Neuronal stem cell (in vitro differentiated cells): ENCODE data around the gene ADCY2.

Source experiments
- DNase-seq: peaks from one replicate; pipeline ENCODE4 v3.0.0-alpha.2; 2013; ENCODE audit warnings: low spot score
- H2AFZ ChIP-seq: one replicate; pipeline ENCODE4 v1.6.1; 2013; ENCODE audit warnings: mild to moderate bottlenecking, low read length, inconsistent platforms
- H2AK5ac ChIP-seq: 2 replicates; pipeline ENCODE4 v1.6.1; 2013; ENCODE audit warnings: low read depth, mild to moderate bottlenecking, inconsistent platforms, low read length, moderate library complexity, mixed read lengths
- H2BK120ac ChIP-seq: 2 replicates; pipeline ENCODE4 v1.6.1; 2013; ENCODE audit warnings: low read depth, mild to moderate bottlenecking, inconsistent platforms, low read length, moderate library complexity, mixed read lengths
- H2BK12ac ChIP-seq: one replicate; pipeline ENCODE4 v1.6.1; 2013; ENCODE audit warnings: low read length, inconsistent platforms
- H2BK15ac ChIP-seq: 2 replicates; pipeline ENCODE4 v1.6.1; 2013; ENCODE audit warnings: mild to moderate bottlenecking, low read length, inconsistent platforms, mixed read lengths
- H2BK5ac ChIP-seq: one replicate; pipeline ENCODE4 v1.6.1; 2013; ENCODE audit warnings: inconsistent platforms, mild to moderate bottlenecking, low read length, moderate library complexity
- H3K14ac ChIP-seq: one replicate; pipeline ENCODE4 v1.6.1; 2013; ENCODE audit warnings: low read length, inconsistent platforms
- H3K18ac ChIP-seq: 2 replicates; pipeline ENCODE4 v1.6.1; 2013; ENCODE audit warnings: low read length, inconsistent platforms
- H3K23ac ChIP-seq: 2 replicates; pipeline ENCODE4 v1.6.1; 2013; ENCODE audit warnings: low read depth, mild to moderate bottlenecking, mixed read lengths, low read length, inconsistent platforms; ENCODE audit not compliant: poor library complexity
- H3K27ac ChIP-seq: replicated peaks from 3 replicates; pipeline ENCODE4 v1.5.1; 2013; ENCODE audit warnings: low read length, inconsistent platforms
- H3K27me3 ChIP-seq, 3 experiments: 2 replicates each; pipeline ENCODE4 v1.6.1; 2013; ENCODE audit warnings: low read length in 3 of 3, mild to moderate bottlenecking in 2 of 3, inconsistent platforms in 1 of 3, low read depth in 1 of 3, mixed read lengths in 1 of 3, moderate library complexity in 1 of 3; ENCODE audit not compliant: control insufficient read depth in 3 of 3, insufficient read depth in 3 of 3
- H3K36me3 ChIP-seq, 2 donors: replicated peaks in 1 of 2; 2 replicates each; pipeline ENCODE4 v1.6.1; 2013; ENCODE audit warnings: low read length in 2 of 2; ENCODE audit not compliant: control insufficient read depth in 2 of 2, insufficient read depth in 2 of 2
- H3K4ac ChIP-seq: 2 replicates; pipeline ENCODE4 v1.6.1; 2013; ENCODE audit warnings: inconsistent platforms, mild to moderate bottlenecking, low read length, moderate library complexity
- H3K4me1 ChIP-seq, 2 donors: 1 replicate in 1 of 2; 2 replicates in 1 of 2; pipeline ENCODE4 v1.6.1; 2013; ENCODE audit warnings: low read length in 2 of 2, low read depth in 1 of 2; ENCODE audit not compliant: control insufficient read depth in 2 of 2, insufficient read depth in 1 of 2
- H3K4me2 ChIP-seq: one replicate; pipeline ENCODE4 v1.6.1; 2013; ENCODE audit warnings: mild to moderate bottlenecking, low read length, inconsistent platforms; ENCODE audit not compliant: insufficient read depth, poor library complexity, severe bottlenecking
- H3K4me3 ChIP-seq, 2 donors: 2 replicates each; pipeline ENCODE4 v1.5.1; 2013; ENCODE audit warnings: low read length in 2 of 2, mild to moderate bottlenecking in 2 of 2, inconsistent platforms in 1 of 2, moderate library complexity in 1 of 2
- H3K79me1 ChIP-seq: one replicate; pipeline ENCODE4 v1.6.1; 2013; ENCODE audit warnings: low read depth, mild to moderate bottlenecking, inconsistent platforms, low read length, moderate library complexity
- H3K9ac ChIP-seq: one replicate; pipeline ENCODE4 v1.6.1; 2013; ENCODE audit warnings: mild to moderate bottlenecking, low read depth, low read length, inconsistent platforms; ENCODE audit not compliant: poor library complexity
- H3K9me3 ChIP-seq, 2 donors: replicated peaks in 1 of 2; 2 replicates each; pipeline versions ENCODE3 to v1.6.1; 2013; ENCODE audit warnings: low read length in 2 of 2, mild to moderate bottlenecking in 2 of 2, inconsistent platforms in 1 of 2, low read depth in 1 of 2, mixed read lengths in 1 of 2, moderate library complexity in 1 of 2; ENCODE audit not compliant: control insufficient read depth in 2 of 2, insufficient read depth in 1 of 2
- H4K8ac ChIP-seq: one replicate; pipeline ENCODE4 v1.6.1; 2013; ENCODE audit warnings: low read depth, mild to moderate bottlenecking, inconsistent platforms, low read length, moderate library complexity
- H4K91ac ChIP-seq: one replicate; pipeline ENCODE4 v1.6.1; 2013; ENCODE audit warnings: low read length, low read depth, mild to moderate bottlenecking, inconsistent platforms; ENCODE audit not compliant: poor library complexity
- WGBS, 2 donors: extraction: QIAGEN DNeasy Blood & Tissue Kit; methylation state at CpG; one replicate each; pipeline ENCODE4 v1.1.7; 2013; ENCODE audit warnings: missing lambda C conversion rate in 2 of 2, mixed read lengths in 1 of 2; ENCODE audit not compliant: insufficient read length in 2 of 2, insufficient replicate concordance in 1 of 2; ENCODE audit errors: extremely low coverage in 2 of 2; 5-methylcytosine and 5-hydroxymethylcytosine counted together

Gene ADCY2

GRCh38 chr5:7867260-7867659, 471.3 kb downstream of the ADCY2 start:
- WGBS, 2 donors, result no CpG with 5 or more reads among the region's 3 CpGs
- no peak overlapping the region for H3K27ac ChIP-seq
- no peak overlapping the region for H2AK5ac ChIP-seq
- H3K18ac ChIP-seq, result no peak overlapping the region
- no peaks in the 10 kb centered on the region for H3K9me3 ChIP-seq
- peaks cover 3 to 62% of the 10 kb centered on the region in 2 donors for H3K36me3 ChIP-seq
- no peak overlapping the region for H3K23ac ChIP-seq
- no peak overlapping the region for H3K4ac ChIP-seq
- no peak overlapping the region for H3K4me3 ChIP-seq
- H3K9ac ChIP-seq, result no peak overlapping the region
- peaks cover 0 to 7% of the 10 kb centered on the region in 2 donors for H3K4me1 ChIP-seq
- no peak overlapping the region for H2BK12ac ChIP-seq
- H3K27me3 ChIP-seq, result no peaks in the 10 kb centered on the region
- no peak overlapping the region for H2BK120ac ChIP-seq
- no peak overlapping the region for H4K91ac ChIP-seq
- no peak overlapping the region for H2BK5ac ChIP-seq
- no peak overlapping the region for H2BK15ac ChIP-seq
- no peak overlapping the region for H2AFZ ChIP-seq
- H3K79me1 ChIP-seq, result peaks cover 4% of the 10 kb centered on the region
- no peak overlapping the region for H3K14ac ChIP-seq
- DNase-seq, result no peak
- no peak overlapping the region for H3K4me2 ChIP-seq
- no peak overlapping the region for H4K8ac ChIP-seq

DNA sequence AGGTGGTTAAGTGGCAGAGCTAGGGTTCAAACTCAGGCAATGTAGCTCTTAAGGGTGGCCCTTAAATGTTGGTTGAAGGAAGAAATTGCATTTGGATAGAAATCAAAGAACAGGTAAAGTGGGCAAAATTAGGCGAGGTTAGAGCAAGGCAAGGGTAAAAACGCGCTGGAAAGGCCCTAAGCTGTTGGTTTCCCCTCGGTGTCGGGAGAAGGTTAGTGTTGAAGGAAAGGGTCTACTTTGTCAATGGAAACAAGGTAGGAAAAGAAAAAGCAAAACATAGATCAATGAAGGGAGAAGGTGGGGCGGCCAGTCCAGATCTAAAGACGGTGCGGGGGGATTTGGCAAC, 472.5 kb downstream of the ADCY2 start:
- Histone ChIP-seq H3K79me1 (peaks cover 4% of the 10 kb centered on the region), H2BK12ac (no peak overlapping the region), H3K36me3 (peaks cover 3 to 61% of the 10 kb centered on the region in 2 donors), H3K4ac (no peak overlapping the region), H3K27ac (no peak overlapping the region), H3K27me3 (no peaks in the 10 kb centered on the region), H2AK5ac (no peak overlapping the region), H4K91ac (no peak overlapping the region), H3K9ac (no peak overlapping the region), H4K8ac (no peak overlapping the region), H3K4me1 (peaks cover 0 to 7% of the 10 kb centered on the region in 2 donors), H3K4me2 (peak overlapping the region; percentile 80), H2BK5ac (peak overlapping the region; percentile 35), H2BK120ac (no peak overlapping the region), H2AFZ (peak overlapping the region; percentile 92), H3K14ac (no peak overlapping the region), H3K4me3 (peak overlapping the region; percentile 86 to 99), H2BK15ac (no peak overlapping the region), H3K9me3 (no peaks in the 10 kb centered on the region), H3K23ac (no peak overlapping the region), H3K18ac (peak overlapping the region; percentile 24)
- no peak for DNase-seq
- no CpG with 5 or more reads among the region's 8 CpGs for WGBS, 2 donors

GRCh38 chr5:7868773-7869473, 473.0 kb downstream of the ADCY2 start, which contains the start of the genes FASTKD3 and MTRR:
Gene FASTKD3, minus strand, starts transcription at chr5:7869031. Its CDS starts 948 bp downstream, at chr5:7868083.
Gene MTRR, plus strand, starts transcription at chr5:7869148. Its CDS starts 1,647 bp downstream, at chr5:7870795.
- Histone ChIP-seq H3K9me3 (no peaks in the 10 kb centered on the region), H2BK12ac (no peak within 1 kb of the TSS), H3K4me3 (peak within 1 kb of the TSS; percentile 86 to 99), H3K23ac (no peak within 1 kb of the TSS), H3K18ac (peak within 1 kb of the TSS; percentile 79), H3K4me2 (peak within 1 kb of the TSS; percentile 80), H3K4ac (no peak within 1 kb of the TSS), H3K27me3 (no peaks in the 10 kb centered on the region), H2AFZ (peak within 1 kb of the TSS; percentile 92), H3K9ac (peak within 1 kb of the TSS; percentile 89), H3K14ac (peak within 1 kb of the TSS; percentile 31), H3K27ac (no peak within 1 kb of the TSS), H2BK120ac (no peak within 1 kb of the TSS), H3K4me1 (peaks cover 0 to 7% of the 10 kb centered on the region in 2 donors), H3K79me1 (peaks cover 4% of the 10 kb centered on the region), H2BK5ac (peak within 1 kb of the TSS; percentile 35), H2BK15ac (no peak within 1 kb of the TSS), H4K8ac (no peak within 1 kb of the TSS), H3K36me3 (peaks cover 3 to 61% of the 10 kb centered on the region in 2 donors), H2AK5ac (no peak within 1 kb of the TSS), H4K91ac (no peak within 1 kb of the TSS)
- WGBS, 2 donors, result no CpG with 5 or more reads among the region's 83 CpGs
- DNase-seq, result peak; percentile 81

DNA sequence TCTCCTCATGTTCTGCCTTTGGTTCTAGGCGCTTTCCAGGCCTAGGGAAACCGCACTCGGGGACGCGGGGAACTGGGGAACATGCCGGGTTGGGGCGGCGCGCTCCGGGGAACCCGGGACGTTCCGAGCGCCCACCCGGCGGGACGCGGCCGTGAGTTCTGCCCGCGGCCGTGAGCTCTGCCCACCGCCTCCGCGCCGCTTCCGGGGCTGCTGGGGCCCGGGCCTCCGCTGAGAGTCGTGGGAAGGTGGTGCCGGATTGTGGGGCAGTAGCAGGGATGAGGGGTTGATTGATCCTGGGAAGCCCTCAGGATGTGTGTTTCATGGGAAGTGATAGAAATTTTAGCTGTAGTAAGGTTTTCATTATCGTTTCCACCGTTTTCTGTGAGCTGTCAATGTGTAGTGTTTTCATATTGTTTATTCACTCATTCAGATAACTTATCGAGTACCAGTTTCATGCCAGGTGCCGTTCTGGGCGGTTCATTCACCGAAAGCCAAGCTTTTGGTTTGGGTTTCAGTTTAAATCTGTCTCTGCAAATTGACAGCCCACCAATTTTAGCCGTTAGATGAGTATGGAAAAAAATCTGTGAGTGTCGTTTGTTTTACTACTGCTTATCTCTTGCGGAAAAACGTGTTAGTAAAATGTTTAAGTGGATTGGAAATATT, 473.7 kb downstream of the ADCY2 start:
- peak overlapping the region; percentile 67 for H3K4me2 ChIP-seq
- H3K27me3 ChIP-seq, result no peaks in the 10 kb centered on the region
- H3K79me1 ChIP-seq, result peaks cover 4% of the 10 kb centered on the region
- no CpG with 5 or more reads among the region's 41 CpGs for WGBS, 2 donors
- no peak for DNase-seq
- peaks cover 0 to 7% of the 10 kb centered on the region in 2 donors for H3K4me1 ChIP-seq
- H3K27ac ChIP-seq, result no peak overlapping the region
- H3K23ac ChIP-seq, result no peak overlapping the region
- peak overlapping the region; percentile 89 for H3K9ac ChIP-seq
- no peaks in the 10 kb centered on the region for H3K9me3 ChIP-seq
- no peak overlapping the region for H2BK12ac ChIP-seq
- H2AK5ac ChIP-seq, result no peak overlapping the region
- no peak overlapping the region for H4K8ac ChIP-seq
- no peak overlapping the region for H3K4ac ChIP-seq
- H4K91ac ChIP-seq, result no peak overlapping the region
- peak overlapping the region; percentile 79 for H3K18ac ChIP-seq
- peak overlapping the region; percentile 92 for H2AFZ ChIP-seq
- H2BK120ac ChIP-seq, result no peak overlapping the region
- peaks cover 3 to 61% of the 10 kb centered on the region in 2 donors for H3K36me3 ChIP-seq
- peak overlapping the region; percentile 31 for H3K14ac ChIP-seq
- H3K4me3 ChIP-seq, result peak overlapping the region; percentile 86 to 99
- no peak overlapping the region for H2BK5ac ChIP-seq
- no peak overlapping the region for H2BK15ac ChIP-seq
